ENCODE measurements around the gene RRP15.

Gene RRP15

GRCh38 chr1:218344814-218345672 lies 60.0 kb downstream of the RRP15 start, which contains the start of gene TGFB2:
Gene TGFB2, plus strand, starts transcription at chr1:218345336. Its CDS starts 1,366 bp downstream, at chr1:218346702.
- no peak for DNase-seq

DNA sequence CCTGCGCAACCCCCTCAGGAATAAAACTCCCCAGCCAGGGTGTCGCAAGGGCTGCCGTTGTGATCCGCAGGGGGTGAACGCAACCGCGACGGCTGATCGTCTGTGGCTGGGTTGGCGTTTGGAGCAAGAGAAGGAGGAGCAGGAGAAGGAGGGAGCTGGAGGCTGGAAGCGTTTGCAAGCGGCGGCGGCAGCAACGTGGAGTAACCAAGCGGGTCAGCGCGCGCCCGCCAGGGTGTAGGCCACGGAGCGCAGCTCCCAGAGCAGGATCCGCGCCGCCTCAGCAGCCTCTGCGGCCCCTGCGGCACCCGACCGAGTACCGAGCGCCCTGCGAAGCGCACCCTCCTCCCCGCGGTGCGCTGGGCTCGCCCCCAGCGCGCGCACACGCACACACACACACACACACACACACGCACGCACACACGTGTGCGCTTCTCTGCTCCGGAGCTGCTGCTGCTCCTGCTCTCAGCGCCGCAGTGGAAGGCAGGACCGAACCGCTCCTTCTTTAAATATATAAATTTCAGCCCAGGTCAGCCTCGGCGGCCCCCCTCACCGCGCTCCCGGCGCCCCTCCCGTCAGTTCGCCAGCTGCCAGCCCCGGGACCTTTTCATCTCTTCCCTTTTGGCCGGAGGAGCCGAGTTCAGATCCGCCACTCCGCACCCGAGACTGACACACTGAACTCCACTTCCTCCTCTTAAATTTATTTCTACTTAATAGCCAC lies 60.7 kb downstream of the RRP15 start:
- no peak for DNase-seq

DNA sequence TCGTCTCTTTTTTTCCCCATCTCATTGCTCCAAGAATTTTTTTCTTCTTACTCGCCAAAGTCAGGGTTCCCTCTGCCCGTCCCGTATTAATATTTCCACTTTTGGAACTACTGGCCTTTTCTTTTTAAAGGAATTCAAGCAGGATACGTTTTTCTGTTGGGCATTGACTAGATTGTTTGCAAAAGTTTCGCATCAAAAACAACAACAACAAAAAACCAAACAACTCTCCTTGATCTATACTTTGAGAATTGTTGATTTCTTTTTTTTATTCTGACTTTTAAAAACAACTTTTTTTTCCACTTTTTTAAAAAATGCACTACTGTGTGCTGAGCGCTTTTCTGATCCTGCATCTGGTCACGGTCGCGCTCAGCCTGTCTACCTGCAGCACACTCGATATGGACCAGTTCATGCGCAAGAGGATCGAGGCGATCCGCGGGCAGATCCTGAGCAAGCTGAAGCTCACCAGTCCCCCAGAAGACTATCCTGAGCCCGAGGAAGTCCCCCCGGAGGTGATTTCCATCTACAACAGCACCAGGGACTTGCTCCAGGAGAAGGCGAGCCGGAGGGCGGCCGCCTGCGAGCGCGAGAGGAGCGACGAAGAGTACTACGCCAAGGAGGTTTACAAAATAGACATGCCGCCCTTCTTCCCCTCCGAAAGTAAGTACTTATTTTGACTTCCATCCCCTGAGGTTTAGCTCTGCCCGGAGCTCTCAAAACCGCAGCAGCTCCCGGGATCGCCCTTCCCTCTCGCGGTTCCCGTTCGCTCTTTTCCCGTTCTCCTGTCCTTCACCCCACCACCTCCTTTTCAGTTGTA lies 61.5 kb downstream of the RRP15 start:
- DNase-seq: no peak

GRCh38 chr1:218347336-218347722 lies 62.2 kb downstream of the RRP15 start:
- no peak for DNase-seq

DNA sequence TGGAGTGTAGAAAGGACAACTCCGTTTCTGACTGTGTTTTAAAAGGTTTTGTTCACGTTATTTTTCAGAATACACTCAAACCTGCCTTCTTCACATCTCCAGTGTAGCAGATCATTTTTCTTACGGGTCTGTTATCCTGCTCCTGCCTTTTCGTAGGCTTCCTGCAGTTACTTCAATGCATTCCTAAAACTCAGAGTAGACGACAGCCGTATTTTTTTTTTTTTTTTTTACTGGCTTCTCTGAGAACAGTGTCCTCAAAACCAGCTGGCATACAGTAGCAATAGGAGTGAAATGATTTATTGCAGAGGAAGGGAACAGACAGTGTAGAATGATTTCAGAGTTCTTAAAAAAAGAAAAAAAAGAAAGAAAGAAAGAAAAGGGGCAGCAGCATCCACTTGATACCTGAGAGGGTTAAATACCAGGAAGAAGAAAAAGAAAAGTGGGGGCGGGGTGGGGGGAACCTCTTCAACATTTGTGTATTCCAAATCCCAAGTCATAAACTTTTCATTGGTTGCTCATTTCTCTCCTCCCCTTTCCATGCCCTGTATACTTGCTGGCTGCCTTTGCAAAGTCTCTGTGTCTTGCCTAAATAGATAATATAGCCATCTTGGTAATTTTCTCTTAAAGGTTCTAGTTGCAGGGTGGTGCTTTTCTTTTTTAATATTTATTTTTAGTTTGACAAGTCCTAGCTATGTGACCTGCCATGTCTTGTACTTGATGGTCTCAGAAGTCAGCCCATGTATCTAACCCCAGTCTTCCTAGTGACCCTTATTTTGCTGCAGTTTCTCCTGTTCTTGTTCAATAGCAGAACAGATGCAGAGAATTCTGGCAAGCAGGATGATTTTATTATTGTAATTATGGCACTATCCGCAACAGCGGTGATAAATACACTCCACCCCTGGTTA lies 62.9 kb downstream of the RRP15 start:
- no peak for DNase-seq

- DNase-seq: no peak
Measured at GRCh38 chr1:218348628-218349071, 63.6 kb downstream of the RRP15 start.

DNA sequence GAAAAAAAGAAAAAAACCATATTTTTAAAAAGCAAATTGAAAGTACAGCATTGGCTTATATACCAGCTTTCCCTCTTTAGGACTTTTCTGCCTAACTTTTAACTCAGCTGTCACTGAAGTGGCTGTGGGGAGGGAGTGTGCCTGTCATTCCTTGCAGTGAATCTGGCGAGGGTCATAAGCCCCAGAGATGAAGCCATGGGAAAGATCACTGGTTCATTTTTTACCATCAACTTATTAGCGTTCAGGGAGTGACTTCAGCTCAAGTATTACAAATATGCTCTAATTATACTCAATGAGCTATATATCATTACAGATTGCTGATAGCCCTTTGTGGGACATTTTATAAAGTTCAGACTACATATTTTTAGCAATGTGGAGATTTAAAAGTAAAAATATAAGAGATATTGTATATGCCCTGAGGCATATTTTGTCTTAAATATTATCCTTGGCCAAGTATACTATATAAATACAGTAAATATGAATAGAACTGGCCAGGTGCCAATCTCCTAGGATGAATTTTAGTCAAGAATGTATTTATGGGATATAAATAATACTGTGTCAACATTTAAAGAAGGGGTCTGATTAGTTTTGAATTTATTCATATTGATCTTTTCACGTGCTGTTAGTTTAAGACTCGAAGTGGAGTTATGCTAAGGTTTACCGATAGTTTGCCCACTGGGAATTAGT lies 64.4 kb downstream of the RRP15 start:
- DNase-seq: no peak

DNA sequence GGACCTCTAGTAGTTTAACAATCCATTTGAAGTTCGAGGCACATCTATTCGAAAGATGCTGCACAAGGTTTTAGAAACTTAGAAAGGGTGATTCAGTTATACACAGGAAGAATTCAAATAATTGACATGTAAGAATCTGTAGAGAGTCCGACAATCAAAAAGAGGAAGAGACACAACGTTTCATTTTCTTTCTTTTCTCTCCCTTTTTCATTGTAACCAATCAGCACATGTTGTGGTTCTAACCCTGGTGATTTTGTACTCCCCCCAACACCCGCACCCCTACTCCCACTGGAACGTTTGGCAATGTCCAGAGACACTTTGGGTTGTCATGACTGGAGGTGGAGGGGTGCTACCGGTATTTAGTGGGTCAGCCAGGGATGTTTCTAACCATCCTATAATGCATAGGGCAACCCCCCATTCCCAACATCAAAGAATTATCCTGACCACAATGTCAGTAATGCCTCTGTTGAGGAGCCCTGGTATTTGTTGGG lies 65.0 kb downstream of the RRP15 start:
- DNase-seq: no peak

DNA sequence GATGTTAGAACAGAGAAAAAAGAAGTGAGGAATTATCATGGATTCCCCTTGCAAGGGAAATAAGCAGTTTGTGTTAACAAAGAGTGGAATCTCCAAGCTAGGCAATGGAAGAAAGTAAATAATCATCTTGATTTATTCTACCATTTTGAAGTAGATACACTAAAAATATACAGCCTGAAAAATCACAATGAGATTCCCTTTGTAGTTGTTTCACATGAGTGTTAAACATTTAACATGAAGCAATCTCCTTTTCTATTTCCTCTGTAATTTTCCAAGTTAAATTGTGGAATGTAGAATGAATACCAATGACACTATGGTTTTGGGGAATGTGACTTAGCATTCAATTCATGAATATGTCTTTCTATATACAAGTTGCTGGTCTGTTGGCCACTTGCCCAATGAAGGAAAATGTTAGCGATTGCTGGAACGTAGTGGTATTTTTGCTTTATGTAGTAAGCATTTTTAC lies 65.7 kb downstream of the RRP15 start:
- DNase-seq: no peak

GRCh38 chr1:218351391-218352074 lies 66.4 kb downstream of the RRP15 start:
- DNase-seq: no peak

DNA sequence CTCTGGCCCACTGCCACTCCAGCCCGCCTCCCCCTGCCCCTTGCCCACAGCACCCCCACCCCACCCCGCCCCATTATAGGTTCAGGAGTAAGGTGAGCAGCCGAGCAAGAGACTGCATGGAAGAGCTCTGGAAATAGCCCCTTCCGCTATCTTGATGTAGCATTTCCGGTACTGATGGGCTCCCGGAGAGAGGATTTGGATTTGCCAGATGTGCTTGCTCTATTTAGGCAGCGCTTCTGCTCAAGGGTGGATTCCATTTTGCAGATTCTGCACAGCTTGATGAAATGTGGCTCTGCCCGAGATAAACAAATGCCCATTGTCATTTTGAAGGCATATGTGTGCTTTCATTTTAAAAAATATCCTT lies 67.0 kb downstream of the RRP15 start:
- no peak for DNase-seq

GRCh38 chr1:218353656-218354055 lies 68.6 kb downstream of the RRP15 start:
- DNase-seq: no peak

GRCh38 chr1:218355278-218355677 lies 70.2 kb downstream of the RRP15 start:
- no peak for DNase-seq

DNA sequence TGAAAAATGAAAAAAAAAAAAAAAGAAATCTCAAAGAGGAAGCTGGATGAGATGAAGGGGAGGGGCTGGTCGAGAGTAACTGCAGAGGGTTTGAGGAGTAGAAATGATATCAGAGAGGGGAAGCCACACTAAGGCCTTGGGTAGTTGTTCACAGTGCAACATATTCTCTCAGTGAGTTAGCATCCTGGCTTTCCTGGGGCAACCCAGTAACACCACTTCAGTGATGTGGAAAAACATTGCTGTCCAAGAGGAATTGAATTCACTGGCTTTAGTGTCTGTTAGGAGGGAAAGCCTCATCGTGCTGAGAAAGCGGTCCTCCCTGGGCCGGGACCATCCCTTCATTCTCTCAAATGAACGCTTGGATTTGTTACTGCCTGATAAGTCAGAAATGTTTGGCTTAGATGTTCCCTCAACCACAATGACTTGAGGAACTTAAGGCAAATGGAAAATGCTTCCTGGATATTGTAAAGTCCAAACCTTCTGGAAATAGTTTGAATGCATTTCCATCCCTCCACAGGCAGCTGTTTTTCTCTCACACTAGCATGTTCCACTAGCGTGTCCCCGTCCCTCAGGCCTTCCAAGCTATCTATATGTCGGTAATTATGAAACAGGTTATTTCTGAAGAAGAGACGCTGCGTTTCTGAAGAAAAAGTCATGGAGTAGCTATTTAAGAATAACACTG lies 72.3 kb downstream of the RRP15 start:
- DNase-seq: no peak

DNA sequence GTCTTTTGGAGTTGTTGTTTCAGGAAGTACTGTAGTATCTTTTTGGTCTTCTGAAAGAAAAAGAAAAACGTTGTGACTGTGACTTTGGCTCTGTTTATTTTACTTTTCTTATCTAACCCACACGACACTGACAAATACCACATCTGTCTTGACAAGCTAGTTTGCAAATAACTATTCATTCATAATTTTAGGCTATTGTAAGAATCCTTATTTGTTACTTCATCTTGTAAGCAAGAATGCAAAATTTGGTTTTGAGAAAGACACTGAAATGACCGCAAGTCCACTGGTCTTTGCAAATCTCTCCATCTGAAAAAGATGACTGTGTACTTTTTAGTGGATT lies 72.8 kb downstream of the RRP15 start:
- no peak for DNase-seq

- no peak for DNase-seq
Measured at GRCh38 chr1:218361298-218362065, 76.4 kb downstream of the RRP15 start.

DNA sequence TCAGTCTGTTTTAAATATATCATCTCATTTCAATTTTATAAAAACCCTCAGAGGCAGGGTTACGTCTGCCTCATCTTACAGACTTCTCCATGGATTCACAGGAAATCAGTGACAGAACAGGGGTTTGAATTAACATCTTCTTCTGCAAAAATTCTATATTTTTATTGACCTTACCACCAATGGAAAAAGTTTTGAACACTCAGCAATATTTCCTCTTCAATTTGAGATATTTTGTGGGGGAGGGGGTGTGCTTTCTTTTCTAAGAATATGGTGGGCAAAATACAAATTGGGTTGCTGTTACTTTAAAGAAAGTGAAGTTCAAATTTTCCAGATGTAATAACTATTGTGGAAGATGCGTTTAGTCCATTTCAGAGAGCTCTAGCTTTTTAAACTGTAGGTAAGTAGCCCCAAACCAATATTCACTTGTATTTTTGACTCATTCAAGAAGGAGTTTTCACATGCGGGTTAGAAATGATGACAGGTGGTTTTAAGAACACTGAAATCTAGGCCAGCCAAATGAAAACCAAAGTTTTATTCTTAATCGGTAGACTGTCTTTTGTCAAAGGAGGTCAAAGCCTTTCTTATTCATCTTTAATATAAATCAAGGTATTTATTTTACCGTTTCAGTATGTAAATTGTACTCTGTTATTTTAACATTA lies 77.5 kb downstream of the RRP15 start:
- no peak for DNase-seq

- no peak for DNase-seq
Measured at GRCh38 chr1:218363141-218363540, 78.0 kb downstream of the RRP15 start.

All from cortex of kidney (tissue), 1 donor.